Peyer's patch (tissue), 4 donors: ENCODE measurements around the gene COG5.

ENCODE experiments used
- CTCF ChIP-seq, 6 experiments: fragments of 450-650 bp in 4 of 6; fragments of 200-600 bp in 2 of 6; sonication (generic) in 1 of 6; IDR thresholded peaks; one replicate each; pipeline ENCODE4 v1.5.1; 2017 to 2019; ENCODE audit warnings: antibody characterized with exemption in 6 of 6, mild to moderate bottlenecking in 3 of 6, moderate library complexity in 1 of 6
- POLR2A ChIP-seq, 2 donors: fragments of 450-650 bp; IDR thresholded peaks; one replicate each; pipeline ENCODE4 v1.5.1; 2017; ENCODE audit warnings: antibody characterized with exemption in 2 of 2, mild to moderate bottlenecking in 2 of 2, moderate library complexity in 2 of 2

GRCh38 chr7:107186240-107186639, 377.5 kb downstream of the COG5 start:
- TF ChIP-seq CTCF (IDR thresholded peaks at IDR 0.05) (no peak), POLR2A (IDR thresholded peaks at IDR 0.05) (no peak)
